Activated CD8-positive, alpha-beta memory T cell treated with anti-CD3 and anti-CD28 coated beads for 24 hours (primary cell): ENCODE measurements around the gene NUP210L.
"Not testable (repeated sequence)": the region's sequence is repeated elsewhere in the genome, so short reads cannot be mapped to it uniquely, and the experiment has no call there.

Experiments
- DNase-seq: peaks from one replicate; pipeline ENCODE4 v3.0.0-alpha.2; 2020

Gene NUP210L

DNA sequence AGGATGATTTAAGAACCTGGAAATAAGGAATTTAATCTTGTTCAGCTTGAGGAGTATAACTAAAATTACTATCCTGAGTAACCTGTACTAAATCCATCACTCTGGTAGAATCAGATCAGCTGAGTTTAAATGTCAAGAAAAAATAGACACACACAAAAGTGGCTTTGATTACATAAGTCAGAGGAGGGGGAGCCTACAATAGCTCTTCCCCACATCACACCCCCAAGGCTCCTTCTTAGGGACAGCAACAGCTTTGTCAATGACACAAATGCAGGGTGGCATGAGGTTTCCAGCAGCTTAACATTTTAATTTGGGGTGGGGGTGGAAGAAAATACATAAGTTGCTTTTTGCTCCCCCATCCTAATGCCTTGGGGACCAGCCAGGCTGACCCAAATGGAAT, 12.6 kb upstream of the NUP210L start:
- DNase-seq: no peak

DNA sequence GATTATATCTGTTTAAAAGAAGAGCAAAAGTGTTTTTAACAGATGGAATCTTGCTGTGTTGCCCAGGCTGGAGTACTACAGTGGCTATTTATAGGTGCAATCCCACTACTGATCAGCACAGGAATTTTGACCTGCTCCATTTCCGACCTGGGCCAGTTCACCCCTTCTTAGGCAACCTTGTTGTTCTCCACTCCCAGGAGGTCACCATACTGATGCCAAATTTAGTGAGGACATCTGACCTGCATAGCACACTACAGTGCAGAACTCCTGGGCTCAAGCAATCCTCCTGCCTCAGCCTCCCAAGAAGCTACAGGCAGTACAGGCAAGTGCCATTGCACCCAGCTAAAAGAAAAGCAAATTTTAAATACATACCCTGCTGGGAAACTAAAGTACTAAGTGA, 11.3 kb upstream of the NUP210L start:
- DNase-seq: no peak

- no peak for DNase-seq
Observed at GRCh38 chr1:154159554-154159953, 4.7 kb upstream of the NUP210L start.

DNA sequence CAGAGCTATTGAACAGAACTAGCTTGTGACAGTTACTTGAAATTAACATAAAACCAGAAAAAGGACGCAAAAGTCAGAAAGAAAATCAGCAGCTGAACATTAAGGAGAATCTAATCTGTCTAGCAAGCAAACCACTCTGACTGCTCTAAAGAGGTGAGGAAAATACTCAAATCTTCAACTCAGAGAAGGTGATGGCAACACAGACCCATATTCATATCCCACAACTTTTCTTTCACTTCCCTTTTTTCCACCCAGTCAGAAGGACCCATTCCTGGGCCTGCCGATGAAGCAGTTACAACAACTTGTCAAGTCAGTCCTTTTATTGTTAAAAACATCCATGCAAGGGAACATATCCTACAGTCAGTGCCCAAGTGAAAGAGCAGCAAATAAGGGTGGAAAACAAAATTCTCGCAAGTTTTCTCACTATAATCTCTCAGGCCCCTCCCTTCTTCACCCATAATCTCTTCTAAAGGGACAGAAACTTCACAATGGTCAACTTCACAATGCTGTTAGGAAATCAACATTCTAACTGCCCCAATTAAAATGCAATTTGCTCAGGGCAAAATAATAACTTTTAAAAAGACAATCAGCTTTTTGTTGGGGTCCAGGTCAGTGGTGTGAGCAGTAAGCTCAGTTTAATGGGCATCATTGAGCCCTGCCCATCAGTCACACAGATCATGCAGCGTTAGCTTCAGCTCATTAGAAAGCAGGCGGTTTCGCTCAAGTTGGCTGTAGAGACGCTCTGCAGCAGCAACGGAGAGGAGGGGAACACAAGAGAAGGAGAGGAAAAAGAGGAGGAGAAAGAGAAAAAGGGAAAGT, 3.6 kb upstream of the NUP210L start:
- DNase-seq: no peak

DNA sequence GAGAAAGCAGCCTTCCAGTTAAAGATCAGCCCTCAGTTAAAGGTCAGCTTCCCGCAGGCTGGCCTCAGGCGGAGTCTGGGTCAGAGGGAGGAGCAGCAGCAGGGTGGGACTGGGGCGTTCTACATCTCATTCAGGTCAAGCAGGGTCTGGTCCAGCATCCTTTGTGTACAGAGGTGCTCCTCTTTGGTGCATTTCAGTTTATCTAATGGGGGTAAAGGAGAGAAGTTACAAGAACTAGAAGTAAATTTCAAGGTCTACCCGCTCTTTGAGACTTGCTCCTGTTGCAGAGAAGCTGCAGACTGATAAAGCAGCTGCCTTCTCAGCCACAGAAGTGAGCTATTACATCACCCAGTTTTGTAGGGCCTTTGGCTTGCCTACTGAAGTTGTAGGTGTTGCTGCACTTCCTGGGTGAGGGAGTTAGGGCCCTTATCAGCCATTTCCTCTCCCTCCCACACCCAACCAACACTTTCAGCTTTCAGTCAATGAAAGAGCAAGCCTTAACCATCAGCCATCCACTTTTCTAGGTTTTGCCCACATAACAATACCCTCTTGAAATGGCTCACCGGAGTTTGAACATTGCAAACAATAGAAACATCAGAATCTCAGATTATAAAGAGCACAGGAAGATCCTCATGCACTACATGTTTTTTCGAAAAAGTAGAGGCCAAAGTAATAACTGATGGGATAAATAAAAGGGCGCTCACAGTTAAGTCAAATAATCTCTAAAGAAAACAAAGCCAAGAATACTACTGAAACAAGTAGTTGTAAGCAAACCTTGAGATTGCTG, 2.8 kb upstream of the NUP210L start:
- DNase-seq: peak; percentile 77

GRCh38 chr1:154155251-154155650, 378 bp upstream of the NUP210L start:
- DNase-seq: no peak

GRCh38 chr1:154154053-154154452, 820 bp downstream of the NUP210L start:
- DNase-seq: no peak

DNA sequence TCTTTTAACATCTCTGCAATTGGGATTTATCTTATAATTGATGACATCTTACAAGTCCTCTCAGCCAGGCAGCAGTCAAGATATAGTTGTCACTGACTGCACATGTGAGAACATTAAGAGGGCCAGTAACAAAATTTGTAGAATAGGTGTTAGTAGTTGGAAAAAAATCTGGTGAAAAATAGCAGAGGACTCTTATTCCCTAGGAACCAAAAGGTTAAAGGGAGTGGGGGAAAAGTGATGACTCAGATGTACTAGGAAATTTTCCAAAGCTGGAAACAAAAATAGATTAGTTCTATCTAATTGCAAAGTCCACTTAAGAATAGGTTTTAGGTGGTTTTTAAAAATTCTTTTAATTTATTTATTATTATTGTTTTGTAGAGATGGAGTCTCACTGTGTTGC, 3.6 kb downstream of the NUP210L start:
- DNase-seq: no peak

- no peak for DNase-seq
Observed at GRCh38 chr1:154148807-154149206, 6.1 kb downstream of the NUP210L start.

DNA sequence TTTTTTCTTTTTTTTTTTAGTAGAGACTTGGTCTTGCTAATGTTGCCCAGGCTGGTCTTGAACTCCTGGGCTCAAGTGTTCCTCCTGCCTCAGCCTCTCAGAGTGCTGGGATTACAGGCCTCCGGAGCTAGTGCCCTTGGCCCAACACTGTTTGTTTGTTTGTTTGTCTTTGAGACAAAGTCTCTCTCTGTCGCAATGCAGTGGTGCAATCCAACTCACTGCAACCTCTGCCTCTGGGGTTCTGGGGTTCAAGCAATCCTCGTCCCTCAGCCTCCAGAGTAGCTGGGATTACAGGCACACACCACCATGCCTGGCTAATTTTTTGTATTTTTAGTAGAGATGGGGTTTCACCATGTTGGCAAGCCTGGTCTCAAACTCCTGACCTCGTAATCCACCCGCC, 7.4 kb downstream of the NUP210L start:
- DNase-seq: not testable (repeated sequence)

GRCh38 chr1:154145986-154146385, 8.9 kb downstream of the NUP210L start:
- no peak for DNase-seq

GRCh38 chr1:154142358-154142757, 12.5 kb downstream of the NUP210L start:
- no peak for DNase-seq

GRCh38 chr1:154141240-154141639, 13.6 kb downstream of the NUP210L start:
- no peak for DNase-seq

- DNase-seq: no peak
Observed at GRCh38 chr1:154137888-154138287, 17.0 kb downstream of the NUP210L start.

DNA sequence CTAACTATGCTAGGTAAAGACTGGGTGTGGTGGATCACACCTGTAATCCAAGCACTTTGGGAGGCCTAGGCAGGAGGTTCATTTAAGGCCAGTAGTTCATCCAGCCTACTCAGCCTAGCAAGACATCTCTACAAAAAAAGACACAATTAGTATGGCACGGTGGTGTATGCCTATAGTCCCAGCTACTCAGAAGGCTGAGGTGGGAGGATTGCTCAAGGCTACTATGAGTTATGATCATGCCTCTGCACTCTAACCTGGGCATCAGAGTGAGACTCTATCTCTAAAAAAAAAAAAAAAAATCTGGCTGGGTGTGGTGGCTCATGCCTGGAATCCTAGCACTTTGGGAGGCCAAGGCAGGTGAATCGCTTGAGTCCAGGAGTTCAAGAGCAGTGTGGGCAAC, 21.6 kb downstream of the NUP210L start:
- DNase-seq: no peak

DNA sequence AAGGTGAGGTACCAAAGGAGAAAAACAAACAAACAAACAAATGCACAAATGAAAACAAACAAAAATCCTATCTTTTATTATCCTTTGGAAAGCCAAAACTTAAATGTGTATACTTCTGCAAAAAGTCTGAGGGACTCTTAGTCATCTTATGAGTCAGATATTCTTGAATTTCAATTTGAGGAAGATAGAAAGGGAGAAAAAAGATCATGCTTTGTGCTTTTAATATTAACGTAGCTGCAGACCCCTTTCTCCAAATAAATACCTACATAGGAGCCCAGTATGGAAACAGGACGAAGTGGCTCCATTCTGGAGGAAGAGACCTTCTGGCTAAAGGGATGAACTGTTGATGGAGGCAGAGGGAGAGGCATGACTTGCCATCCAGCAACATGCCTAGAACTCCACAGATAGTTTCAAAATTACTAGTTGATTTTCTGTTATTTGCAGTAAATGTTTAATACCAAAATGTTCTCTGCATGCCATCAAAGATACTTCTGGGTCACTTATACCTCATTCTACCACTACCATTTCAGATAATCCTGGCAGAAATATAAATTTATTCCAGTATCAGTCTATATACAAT, 25.4 kb downstream of the NUP210L start:
- no peak for DNase-seq

- DNase-seq: not testable (repeated sequence)
Observed at GRCh38 chr1:154123205-154123604, 31.7 kb downstream of the NUP210L start.

DNA sequence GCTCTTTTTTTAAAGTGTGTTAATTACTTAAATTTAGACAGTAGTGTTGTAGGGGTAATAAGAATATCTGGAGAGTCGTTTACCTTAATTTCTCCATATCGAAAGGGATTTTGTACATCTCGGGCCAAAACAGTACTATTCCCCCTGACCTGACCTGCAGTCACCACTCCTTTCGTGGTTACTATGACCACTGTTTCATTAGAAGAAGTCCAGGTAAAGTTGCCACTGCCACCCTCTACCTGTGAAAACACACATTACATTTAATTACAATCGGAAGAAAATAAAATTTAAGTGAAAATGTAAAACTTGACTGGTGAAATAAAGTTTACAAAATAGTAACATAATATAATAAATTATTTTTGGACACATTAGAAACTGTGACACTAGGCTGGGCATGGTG, 37.2 kb downstream of the NUP210L start:
- DNase-seq: no peak

DNA sequence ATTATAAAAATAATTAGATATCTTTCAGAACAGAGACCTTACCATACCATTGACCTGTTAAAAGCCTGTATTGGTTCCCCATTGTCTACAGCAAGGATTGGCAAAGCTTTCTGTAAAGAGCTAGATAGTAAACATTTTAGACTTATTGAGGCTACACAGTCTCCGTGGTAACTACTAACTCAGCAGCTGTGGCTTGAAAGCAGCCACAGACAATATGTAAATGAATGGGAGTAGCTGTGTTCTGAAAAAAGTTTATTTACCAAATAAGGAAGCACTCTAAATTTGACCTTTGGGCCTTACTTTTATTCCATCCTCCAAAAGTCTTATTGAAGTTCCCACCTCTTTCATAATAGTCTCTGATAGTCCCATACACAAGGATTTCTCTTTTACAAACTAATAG, 39.7 kb downstream of the NUP210L start:
- no peak for DNase-seq

- no peak for DNase-seq
Observed at GRCh38 chr1:154104433-154105082, 50.3 kb downstream of the NUP210L start.

DNA sequence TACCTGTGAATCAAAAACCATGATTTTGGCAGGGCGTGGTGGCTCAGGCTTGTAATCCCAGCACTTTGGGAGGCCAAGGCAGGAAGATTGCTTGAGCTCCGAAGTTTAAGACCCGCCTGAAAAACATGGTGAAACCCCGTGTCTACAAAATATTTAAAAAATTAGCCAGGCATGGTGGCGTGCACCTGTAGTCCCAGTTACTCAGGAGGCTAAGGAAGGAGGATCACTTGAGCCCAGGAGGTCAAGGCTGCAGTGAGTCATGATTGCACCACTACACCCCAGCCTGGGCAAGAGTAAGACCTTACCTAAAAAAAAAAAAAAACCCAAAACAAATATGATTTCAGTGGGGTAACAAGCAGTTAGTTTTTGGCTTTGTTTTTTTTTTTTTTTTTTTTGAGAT, 54.7 kb downstream of the NUP210L start:
- not testable (repeated sequence) for DNase-seq

GRCh38 chr1:154097873-154098272, 57.0 kb downstream of the NUP210L start:
- no peak for DNase-seq

GRCh38 chr1:154095456-154096060, 59.3 kb downstream of the NUP210L start:
- DNase-seq: no peak
